NCI-H748 (cell line): ENCODE data around the gene CTNND2.
A peak's percentile ranks its signal among the peaks of the same experiment; 100 is the strongest.

Source experiments
- DNase-seq: peaks from one replicate; lab custom pipeline; 2025; ENCODE audit not compliant: unreplicated experiment; lab: John Stamatoyannopoulos, UW

The CTNND2 gene

DNA sequence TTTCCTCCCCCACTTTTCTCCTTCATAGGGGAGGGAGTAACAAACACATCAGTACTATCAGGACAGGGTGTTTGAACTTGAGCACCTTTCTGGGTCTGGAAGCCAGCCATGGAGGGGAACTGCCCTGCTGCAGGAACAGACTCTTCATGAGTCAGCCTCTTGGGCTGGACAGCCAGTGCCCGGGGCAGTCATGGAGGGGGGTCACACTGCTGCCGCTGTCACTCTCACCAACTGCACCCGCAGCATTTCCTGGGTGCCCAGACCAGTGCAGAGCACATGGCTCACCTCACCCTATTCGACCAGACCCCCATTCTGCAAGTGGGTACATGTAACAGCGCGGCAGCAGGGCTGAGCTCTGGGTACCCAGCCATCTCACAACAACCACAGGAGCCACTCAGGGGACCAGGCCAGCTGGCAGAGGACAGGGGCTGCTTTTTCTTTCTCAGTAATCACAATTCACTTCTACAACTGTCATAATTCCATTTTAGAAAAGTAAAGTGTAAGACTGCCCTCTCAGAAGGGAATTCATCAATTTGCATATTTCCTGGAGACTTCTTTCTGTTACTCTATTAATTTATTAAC is 118.4 kb downstream of the CTNND2 start:
- no peak for DNase-seq

DNA sequence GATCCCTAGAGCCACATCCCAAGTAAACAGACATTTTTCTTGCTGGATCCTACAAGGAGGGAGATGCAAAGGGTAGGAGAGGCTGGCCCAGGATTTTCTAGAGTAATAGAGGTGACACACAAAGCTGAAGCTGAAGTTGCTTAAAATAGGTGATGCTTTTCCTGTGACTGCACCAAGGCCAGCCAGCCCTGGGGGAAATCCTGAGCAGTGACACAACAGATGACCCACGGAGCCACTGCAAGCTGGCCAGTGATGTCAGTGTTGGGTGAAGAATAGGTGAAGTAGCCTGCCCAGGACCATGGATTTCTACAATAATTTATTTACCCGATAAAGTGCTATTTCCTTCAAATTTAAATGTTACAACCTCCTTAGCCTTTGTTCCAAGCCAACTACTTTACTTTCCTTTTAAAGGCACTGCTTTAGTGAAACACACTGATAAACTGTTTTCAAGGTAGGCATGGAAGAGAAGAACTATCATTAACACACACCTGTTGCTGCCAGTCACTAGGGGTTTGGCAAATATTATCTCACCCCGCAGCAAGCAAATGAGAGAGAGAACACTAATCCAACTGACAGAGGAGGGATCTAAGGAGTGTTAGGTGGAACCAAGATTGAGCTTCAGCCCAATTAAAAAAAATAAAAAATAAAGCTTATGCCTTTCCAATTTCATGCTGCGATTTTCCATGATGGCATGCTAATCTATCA is 123.5 kb downstream of the CTNND2 start:
- no peak for DNase-seq

DNA sequence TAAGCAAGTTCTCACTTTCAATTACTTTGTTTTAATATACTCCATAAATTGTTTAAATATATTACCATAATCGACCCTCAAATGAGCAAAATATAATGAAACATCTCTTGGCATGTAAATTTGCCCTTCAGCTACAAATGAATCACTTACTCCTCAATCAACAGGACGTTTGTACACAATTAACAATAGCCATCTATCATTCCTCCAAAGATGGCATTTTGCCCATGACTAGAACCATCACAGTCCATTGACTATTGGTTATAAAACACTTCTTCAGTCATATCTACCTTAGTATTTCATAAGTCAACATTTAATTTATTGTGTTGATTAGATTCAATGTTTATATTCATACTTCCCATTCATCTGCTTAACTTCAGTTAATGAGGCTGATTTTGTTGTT is 127.2 kb downstream of the CTNND2 start:
- DNase-seq, result no peak

DNA sequence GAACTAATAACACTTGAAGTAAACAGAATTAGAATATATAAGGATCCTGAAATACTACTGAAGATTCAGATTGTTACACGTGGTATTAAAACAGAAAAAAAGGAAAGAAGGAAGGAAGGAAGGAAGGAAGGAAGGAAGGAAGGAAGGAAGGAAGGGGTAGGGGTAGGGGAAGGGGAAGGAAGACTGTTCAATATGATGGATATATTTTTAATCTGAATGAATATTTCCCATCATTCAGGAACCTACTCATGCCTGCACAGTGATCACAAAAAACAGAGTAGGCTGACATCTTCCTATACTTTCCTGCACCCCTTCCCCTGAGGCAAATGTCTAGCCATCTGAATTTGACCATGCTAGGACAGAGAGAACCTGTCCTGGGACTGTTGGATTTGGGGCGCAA is 133.9 kb downstream of the CTNND2 start:
- DNase-seq, result no peak

DNA sequence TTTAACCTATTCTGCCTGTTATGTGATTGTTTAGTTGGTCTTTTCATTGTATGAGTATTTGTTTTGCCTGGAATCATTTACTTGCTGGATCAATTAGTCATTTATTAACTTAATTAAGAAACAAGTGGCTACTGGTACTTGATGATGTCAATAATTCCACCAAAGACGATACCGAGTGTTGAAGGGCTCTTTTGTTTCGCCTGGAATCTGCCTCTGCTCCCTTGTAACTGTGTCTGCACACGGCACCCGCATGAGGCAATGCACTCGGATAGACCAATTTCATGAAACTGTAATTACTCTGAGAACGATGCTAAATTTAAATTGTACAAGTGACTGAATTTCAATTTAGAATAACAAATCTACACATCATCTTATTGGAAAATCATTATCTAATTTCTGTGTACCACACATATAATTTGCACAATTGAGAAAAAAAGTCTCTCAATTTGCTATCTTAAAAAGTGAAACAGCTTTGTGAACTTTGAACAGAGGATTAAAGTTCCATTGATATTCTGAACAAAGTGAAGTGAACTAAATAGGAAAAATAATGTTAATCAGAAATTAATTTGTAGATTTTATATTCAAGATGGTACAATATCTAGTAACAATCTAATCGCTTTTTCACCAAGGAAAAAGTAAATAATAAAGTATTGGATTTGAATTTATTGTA is 143.2 kb downstream of the CTNND2 start:
- DNase-seq, result no peak

DNA sequence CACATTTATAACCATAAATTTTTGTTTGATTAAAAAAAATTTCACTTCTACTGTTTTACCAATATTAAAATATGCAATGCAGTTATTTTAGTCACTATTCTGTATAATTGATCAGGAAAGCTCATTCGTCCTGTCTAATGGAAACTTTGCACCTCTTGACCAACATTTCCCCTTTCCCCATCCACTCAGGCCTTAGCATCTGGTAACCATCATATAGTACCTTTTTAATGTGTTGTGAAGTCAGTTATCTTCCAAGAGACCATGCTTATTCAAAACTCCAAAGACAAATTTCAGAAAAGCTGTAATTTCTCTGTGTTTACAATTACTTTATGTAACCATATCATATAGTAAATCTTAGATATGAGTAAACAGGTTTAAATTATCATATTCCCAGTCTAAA is 145.9 kb downstream of the CTNND2 start:
- DNase-seq, result no peak

DNA sequence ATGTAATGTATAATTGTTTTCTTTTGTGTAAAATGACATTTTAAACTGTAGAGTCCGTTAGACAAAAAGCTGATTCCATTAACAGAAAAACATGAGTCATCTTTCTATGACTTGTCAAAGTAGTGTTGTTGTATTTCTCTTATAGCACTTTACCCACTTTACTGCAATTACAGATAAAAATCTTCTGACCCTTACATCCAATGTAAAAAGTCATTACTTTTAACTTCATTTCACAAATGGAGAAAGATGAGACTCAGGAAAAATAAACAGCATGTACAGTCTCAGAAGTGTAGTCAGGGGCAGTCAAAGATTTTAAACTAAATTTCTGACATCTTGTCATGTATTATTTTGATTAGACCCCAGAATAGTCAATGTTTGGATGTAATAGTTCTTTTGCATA is 146.6 kb downstream of the CTNND2 start:
- no peak for DNase-seq

DNA sequence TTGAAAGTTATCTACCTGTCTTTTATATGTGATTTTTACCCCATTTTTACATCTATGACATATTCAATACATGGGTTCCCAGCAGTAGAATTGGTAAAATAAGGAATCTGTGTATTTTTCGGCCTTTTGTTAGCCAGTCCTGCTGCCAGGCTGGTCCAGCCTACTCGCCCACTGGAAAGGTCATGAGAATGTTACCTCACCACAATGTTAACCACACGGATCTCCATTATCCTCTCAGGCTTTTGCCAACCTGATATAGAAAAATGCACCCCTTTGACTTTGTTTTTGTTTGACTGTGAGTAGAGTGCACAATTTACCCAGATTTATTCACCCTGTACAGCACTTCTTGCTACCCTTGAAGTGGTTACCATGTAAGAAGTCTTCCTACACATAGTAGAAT is 167.2 kb downstream of the CTNND2 start:
- no peak for DNase-seq

DNA sequence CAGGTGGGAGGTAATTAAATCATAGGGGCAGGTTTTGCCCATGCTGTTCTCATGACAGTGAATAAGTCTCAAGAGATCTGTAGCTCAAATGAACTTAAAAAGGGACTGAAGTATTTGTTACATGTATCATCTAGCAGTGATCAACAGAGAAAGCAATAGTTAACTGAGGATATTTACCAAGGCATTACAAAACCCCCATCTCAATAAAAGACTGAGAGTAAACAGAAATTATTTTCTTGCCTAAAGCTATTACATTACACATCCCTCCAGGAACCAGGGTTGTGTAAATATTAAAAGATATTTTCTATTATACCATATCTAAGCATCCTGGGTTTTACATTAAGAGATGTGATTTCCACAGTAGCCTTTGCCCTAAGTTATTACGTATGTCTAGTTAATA is 169.9 kb downstream of the CTNND2 start:
- DNase-seq, result no peak

DNA sequence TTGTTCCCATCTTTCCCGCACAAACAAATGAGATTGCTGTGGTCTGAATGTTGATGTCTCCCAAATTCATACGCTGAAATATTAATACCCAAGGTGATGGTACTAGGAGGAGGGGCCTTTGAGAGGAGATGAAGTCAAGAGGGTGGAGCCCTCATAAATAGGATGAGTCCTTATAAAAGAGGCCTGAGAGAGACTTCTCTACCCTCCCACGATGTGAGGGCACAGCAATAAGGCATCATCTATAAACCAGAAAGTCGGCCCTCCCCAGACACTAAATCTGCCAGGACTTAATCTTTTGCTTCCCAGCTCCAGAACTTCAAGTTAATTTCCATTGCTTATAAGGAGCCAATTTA is 170.4 kb downstream of the CTNND2 start:
- DNase-seq, result no peak

DNA sequence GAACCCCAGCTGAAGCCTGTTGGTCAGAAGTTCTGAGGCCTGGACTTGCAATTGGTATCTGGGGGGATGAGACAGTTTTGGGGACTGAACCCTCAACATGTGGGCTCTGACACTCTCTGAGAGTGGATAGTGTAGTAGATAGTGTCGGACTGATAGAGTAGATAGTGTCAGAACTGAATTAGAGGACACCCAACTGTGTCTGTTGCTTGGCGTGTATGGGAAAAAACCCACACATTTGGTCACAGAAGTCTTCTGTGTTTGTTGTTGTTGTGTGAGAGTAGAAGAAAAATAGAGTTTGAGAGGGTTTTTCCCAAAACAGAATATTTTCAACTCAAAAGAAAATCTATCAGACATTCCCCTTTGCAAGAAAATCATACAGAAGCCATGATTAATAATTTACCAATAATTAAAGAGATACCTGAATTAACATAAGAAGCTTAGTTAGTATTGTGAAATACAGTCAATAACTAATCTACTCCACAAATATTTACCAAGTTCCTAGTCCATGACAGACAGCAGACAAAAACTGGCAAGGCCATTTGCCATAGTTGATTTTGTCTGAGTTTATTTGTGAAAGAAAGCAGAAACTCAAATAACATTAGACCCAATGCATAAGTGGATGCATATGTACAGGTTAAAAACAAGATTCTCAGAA is 170.9 kb downstream of the CTNND2 start:
- DNase-seq, result no peak

DNA sequence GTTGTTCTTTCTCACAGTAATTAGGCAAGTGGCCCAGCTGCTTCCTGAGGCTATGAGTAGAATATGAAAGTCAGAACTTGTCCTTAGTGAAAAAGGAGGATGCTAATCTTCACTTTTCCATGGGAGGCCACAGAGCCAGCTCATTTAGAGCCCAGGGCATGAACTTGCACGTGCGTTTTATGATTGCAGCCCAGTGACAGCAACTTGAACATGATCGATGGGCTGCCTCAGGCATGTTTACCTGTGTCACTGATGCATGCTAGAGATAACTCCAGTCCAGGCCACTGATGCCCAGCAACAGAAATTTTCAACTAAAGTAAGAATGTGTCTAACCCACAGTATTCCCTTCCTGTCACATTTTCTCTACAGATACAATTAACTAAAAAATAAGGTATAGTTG is 179.3 kb downstream of the CTNND2 start:
- peak; percentile 27 for DNase-seq

DNA sequence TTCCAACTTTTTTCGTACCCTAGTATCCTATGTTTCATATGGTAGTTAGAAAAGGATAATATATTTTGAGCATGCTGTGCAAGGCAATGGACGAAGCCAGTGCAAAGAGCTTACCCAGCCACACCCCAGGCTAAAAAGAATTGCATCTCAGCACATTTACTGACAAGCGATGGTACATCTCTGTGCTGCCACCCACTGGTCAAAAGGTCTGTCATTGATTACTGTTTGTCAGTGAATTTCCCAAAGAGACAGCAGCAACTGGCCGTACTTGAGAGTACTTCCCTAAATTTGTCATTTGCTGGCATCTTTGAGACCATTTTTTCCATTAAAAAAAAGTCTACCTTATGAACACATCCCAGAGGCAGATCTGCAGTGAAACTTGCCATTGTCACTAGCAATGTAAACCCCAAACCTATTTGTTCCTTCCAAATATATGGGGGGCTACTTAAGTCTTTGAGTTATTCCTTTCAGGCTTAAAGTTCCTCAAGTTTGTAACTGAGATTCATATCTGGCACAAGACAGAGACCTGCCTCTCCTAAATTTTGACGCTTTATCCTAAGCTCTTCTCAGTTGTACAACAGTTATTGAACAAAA is 184.3 kb downstream of the CTNND2 start:
- DNase-seq, result peak; percentile 77

DNA sequence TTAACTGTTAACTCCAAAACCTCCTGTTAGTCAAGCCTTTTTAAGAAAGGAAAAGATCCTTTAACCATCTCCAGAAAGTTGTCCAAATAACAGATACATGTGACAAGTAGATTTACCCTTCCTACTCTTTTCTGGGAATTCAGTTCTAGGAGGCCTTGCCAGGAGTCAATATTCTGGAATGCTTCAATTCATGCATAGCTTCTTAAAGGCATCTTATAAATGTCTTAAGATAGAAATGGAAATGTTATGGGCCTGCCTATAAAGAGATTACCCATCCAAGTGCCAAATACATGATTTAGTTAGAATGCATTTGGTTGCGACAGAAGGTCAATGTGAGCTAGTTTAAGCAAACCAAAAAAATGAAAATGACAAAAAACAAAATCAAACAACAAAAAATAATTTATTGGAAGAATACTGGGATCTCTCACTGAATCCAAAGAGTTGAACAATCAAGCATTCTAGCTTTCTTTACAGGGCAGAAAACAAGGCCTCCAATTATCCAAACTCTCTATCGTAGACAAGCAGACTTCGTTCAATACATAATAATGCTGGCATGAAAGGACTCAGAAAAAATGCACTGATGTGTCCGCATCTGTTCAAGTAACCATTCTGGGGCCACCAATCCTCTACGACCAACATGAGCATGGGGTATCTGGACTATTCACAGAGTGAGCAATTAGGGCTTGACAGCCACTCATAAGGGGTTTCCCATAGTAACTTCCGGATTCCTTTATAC is 188.6 kb downstream of the CTNND2 start:
- DNase-seq, result no peak

DNA sequence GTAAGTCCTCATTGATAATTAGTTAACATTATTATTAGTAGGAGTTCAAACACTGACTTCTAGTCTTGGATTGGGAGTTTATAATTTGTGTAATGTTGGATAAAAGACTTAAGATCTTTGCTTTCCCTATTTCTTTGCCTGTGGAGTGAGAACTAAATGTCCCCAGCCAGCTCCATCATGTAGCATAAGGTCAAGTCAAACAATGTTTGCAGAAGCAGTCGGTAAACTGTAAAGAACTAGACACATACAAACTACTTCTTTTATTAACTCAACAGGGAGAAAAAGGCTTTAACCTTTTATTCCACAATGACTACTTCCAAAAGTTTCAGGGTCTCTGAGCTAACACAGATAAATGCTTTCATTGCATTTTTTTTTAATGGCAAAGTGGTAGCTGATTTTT is 192.3 kb downstream of the CTNND2 start:
- DNase-seq, result no peak

DNA sequence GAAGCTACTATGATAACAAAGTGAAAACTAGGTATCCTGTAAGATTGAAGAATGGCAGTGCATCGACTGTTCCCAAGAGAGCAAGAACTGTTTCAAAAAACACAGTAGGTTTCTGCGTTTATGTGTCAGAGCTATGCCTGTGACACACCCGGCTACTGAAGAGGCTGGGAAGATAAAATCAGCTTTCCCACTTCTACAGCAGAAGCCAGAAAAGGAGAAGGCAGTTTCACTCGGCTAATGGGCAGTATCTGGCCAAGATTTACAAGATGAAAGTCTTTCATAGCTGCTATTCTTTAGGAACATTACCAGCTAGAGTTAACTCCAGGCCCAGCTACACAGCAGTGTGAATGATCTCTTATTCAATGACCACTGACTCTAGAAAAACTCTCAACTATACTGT is 195.2 kb downstream of the CTNND2 start:
- DNase-seq, result no peak

DNA sequence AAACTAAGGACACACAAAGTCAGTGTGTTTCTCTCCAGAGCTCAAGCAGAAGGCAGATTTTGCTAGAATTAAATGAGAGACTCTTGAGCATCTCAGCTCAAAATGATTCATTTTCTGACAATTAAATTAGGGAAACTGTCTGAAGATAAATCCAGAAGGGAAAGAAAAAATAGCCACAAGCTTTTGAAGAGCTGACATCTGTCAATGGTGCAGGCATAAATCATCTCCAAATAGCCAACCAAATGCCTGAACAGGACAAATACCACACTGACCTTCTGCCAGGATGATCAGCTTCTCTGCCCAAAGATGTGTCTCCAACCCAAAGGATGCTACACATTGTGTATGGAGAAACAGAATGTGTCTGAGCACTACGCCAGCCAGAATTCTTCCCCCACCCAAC is 199.3 kb downstream of the CTNND2 start:
- no peak for DNase-seq

DNA sequence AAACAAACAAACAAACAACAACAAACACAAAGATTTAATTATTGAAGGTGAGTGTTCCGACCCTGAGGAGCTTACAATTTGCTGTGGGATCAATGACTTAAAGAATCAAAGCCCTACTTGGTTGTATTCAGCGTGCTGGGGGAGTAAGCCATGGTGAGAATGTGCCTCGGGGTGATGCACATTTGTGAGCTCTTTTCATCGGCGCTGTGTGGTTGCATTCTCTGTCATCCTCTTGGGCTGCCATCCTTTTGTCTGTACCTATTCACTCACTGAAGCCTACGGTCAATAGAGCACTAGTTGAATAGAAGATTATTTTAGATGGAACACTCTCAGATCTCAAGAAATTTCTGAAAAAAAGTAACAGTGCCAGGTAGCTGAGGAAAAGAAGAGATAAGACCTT is 203.9 kb downstream of the CTNND2 start:
- no peak for DNase-seq

DNA sequence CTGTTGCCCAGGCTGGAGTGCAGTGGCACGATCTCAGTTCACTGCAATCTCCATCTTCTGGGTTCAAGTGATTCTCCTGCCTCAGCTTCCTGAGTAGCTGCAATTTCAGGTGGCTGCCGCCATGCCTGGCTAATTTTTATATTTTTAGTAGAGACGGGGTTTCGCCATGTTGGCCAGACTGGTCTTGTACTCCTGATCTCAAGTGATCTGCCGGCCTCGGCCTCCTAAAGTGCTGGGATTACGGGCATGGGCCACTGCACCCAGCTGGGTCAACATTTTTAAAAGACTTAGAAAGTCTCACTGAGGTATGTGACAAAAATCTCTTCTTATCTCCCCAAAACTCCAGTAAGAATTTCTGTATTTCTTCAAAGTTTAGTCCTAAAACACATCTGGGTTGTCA is 211.6 kb downstream of the CTNND2 start:
- DNase-seq, result no peak

DNA sequence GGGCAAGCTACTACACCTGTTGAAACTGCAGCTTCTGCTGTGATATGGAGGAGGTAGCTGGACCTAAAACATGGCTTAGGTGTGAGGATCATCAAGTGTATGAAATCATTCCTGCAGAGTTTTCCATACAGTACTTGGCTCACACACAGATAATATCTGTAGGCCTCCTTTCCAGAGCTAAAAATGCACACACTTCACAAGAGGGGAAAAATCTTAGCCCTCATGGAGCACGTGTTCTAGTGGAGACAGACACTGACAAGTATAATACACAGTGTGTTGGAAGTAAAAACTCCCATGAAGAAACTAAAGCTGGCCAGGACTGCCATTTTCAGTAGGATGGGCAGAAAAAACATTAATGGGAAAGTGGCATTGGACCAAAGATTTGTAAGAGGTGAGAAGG is 216.7 kb downstream of the CTNND2 start:
- DNase-seq, result no peak

DNA sequence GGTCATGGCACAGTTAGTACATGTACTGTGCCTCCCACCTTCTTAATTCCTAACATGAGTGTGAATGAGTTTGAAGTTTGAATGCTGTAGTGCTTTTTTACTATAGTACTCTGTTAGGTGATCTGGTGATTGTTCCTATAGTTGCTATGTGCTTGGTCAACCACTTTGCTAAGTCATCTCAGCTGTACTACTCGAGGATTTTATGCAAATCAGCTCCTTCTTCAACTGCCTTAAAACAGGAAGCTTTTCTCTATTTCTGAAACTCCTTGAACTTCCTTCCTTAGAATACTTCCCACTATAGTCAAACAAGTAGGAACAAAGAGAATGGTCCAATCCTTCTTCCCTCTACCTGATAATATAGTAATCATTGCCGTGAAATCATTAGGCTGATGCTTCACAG is 219.6 kb downstream of the CTNND2 start:
- no peak for DNase-seq
